HG03175 (cell line): ENCODE measurements around the gene DDR2.
"Not testable (repeated sequence)": the region's sequence is repeated elsewhere in the genome, so short reads cannot be mapped to it uniquely, and the experiment has no call there.

ENCODE experiments used
- ATAC-seq: cut with Tn5 transposase; IDR thresholded peaks from one replicate; pipeline ENCODE4 v1.9.1; 2021; ENCODE audit warnings: mild to moderate bottlenecking, moderate library complexity; ENCODE audit not compliant: unreplicated experiment

The DDR2 gene

GRCh38 chr1:162632217-162632666 lies at the start of gene DDR2:
TSS of gene DDR2 (plus strand) at chr1:162632464. CDS start at chr1:162719064, 86,600 bp downstream.
- no peak for ATAC-seq

- ATAC-seq = not testable (repeated sequence)
Measured at GRCh38 chr1:162582901-162583300, 49.4 kb upstream of the DDR2 start.

GRCh38 chr1:162585101-162585500 lies 47.2 kb upstream of the DDR2 start:
- ATAC-seq = not testable (repeated sequence)

- no peak for ATAC-seq
Measured at GRCh38 chr1:162587347-162587746, 44.9 kb upstream of the DDR2 start.

DNA sequence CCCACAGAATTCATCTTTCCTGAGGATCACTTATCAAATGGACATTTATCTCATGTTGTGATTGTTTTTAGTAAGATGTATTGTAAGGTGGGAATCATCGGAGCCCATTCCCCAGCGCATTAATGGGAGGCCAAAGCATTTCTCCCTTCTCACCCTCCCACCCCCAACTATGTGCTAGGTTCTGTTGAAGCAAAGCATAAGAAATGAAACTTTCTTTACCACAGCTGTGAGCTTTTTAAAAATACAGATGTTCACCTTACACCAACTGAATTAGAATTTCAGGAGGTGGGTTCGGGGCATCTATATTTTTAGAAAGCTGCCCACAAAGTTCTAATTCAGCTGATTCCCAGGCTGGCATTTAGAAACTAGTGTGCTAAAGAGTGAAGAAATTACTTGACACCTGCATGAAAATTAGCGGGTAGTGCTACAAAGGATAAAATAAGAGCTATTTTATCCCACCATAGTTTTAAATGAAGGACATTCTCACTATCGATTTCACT lies 44.5 kb upstream of the DDR2 start:
- ATAC-seq = no peak

DNA sequence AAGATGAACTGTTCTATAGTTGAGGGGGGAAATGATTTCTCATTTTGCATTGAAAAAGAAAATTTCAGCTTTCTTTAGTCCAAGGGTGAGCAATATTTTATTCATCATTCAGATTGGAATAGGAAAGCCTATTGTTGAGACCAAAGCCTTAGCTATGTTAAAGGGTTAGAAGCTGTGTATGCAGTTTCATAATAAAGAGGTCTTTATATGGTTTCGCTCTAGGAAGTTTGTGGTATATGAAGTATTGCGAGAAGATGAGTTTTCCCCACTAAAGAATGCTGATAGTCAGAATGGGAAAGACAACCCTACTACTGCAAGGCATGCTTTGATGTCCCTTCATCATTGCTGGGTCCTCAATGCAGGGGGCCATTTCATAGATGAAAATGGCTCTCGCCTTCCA lies 42.2 kb upstream of the DDR2 start:
- no peak for ATAC-seq

DNA sequence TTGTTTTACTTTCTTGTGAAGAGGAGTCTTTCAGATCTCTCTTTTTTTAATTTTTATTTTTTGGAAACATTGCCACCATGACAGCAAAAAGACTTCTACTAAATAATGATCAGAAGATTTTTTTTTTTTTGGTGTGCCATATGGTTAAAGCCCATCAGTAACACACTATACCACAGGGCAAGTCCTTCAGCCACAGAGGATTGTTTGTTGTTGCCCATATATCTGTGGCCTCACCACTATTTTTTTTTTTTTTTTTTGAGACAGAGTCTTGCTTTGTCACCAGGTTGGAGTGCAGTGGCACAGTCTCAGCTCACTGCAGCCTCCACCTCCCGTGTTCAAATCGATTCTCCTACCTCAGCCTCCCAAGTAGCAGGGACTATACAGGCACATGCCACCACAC lies 41.6 kb upstream of the DDR2 start:
- no peak for ATAC-seq

- ATAC-seq = no peak
Measured at GRCh38 chr1:162596514-162597170, 35.6 kb upstream of the DDR2 start.

GRCh38 chr1:162599451-162599850 lies 32.8 kb upstream of the DDR2 start:
- ATAC-seq = no peak

DNA sequence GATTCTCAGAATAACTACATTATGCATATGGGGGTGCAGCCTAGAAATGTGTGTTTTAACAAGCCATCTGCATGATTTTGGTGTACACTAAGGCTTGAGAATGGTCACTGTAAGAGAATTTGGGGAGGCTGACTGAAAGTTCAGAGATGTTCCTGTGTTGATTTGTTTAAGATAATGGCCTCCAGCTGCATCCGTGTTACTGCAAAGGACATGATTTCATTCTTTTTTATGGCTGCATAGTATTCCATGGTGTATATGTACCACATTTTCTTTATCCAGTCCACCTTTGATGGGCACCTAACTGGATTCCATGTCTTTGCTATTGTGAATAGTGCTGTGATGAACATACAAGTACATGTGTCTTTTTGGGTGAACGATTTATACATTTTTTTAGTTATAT lies 29.1 kb upstream of the DDR2 start:
- not testable (repeated sequence) for ATAC-seq

- no peak for ATAC-seq
Measured at GRCh38 chr1:162605225-162605927, 26.9 kb upstream of the DDR2 start.

- no peak for ATAC-seq
Measured at GRCh38 chr1:162609306-162609705, 23.0 kb upstream of the DDR2 start.

GRCh38 chr1:162612606-162613400 lies 19.5 kb upstream of the DDR2 start:
- ATAC-seq = no peak

DNA sequence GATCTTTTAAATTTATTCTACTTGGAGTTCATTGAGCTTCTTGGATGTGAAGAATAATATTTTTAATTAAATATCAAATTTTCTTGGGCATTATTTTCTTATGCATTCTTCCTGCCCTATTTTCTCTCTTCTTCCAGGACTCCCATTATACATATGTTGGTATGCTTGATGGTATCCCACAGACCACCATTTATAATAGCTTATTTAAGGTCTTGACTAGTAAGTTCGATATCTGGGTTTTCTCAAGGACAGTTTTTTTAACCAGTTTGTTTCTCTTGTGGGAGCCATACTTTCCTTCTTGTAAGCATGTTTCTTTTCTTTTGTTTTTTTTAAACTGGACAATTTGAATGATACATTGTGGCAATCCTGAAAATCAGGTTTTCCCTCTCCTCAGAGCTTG lies 15.4 kb upstream of the DDR2 start:
- ATAC-seq = no peak

- ATAC-seq = no peak
Measured at GRCh38 chr1:162617513-162617912, 14.8 kb upstream of the DDR2 start.

GRCh38 chr1:162619076-162619475 lies 13.2 kb upstream of the DDR2 start:
- no peak for ATAC-seq

DNA sequence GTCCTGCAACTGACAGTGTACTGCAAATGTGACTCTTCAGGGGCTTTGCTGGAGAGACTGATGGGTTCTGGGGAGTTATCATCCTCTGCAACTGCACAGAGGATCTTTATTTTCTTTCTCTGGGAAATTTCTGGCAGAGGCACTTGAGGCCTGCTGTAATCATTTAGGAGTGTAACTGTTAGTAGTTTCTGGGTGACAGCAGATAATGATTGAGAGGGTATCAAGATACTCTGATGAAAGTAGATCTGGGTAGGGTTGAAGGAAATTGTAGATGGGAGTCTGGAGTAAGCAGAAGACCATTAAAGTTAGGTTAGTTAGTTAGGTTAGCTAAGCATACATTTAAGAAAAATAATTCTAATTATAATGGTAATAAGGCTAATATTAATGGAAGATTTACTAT lies 11.0 kb upstream of the DDR2 start:
- ATAC-seq = no peak

GRCh38 chr1:162625679-162626078 lies 6.6 kb upstream of the DDR2 start:
- no peak for ATAC-seq

DNA sequence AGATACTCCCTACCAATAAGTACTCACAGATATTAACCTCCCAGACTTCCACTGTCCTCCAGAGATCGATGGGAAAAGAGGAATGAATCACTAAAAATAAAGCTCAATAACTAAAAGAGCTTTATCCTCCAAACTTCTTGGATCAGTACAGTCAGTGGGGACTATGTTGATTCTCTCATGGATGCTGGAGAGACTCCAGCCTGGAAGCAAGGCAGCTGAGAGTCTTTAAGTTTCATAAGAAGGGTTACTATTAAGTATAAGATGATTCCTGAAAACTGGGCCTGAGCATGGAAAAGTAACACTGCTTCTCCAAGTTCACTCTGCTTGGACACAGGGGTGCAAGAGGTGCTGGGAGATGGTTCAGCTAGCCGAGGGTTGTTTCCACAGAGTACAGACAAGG lies 6.2 kb upstream of the DDR2 start:
- ATAC-seq = no peak

DNA sequence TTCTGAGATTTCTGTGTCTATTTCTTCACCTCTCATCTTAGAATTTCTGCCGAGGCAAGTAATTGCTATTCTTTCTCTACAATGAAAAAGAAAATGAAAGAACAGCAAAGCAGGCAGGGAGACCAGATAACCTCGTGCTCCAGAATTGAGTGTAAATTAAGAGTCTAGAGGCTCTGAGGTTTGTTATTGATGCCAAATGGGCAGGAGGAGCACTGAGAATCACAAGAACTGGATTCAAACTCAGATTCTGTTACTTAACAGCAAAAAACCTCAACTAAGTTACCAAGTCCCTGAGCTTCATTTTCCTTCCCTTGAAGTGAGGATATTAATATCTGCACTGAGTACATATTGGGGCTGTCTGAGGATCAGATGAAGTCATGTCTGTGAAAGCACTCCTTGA lies 5.5 kb upstream of the DDR2 start:
- ATAC-seq = no peak

GRCh38 chr1:162627662-162628296 lies 4.5 kb upstream of the DDR2 start:
- no peak for ATAC-seq
